ENCODE results near the gene IL1F10. TPM values are rescaled to one million over a fixed set of nuclear protein-coding genes. Genes with fewer than 3 reads are reported as not detected.

Gene IL1F10
- polyA plus RNA-seq, 1 donor, result not detected

GRCh38 chr2:113058411-113058994 lies 9.3 kb upstream of the IL1F10 start:
- peaks cover 7% of the 10 kb centered on the region for H3K4me1 ChIP-seq (ENCODE audit: control insufficient read depth, insufficient read depth, low read length)
- no peaks in the 10 kb centered on the region for H3K27me3 ChIP-seq (ENCODE audit: control insufficient read depth, insufficient read depth, low read length)
- no peak for DNase-seq
- H3K36me3 ChIP-seq (ENCODE audit: control insufficient read depth, insufficient read depth, low read length), result no peaks in the 10 kb centered on the region
- WGBS (ENCODE audit: insufficient coverage, low lambda C conversion rate), result 40% methylated on average over 2 of the region's 2 CpGs
- H3K4me3 ChIP-seq (ENCODE audit: low read length), result no peak overlapping the region
- peaks cover 3% of the 10 kb centered on the region for H3K9me3 ChIP-seq (ENCODE audit: control insufficient read depth, low read depth, low read length)
- H3K27ac ChIP-seq (ENCODE audit: low read length), result no peak overlapping the region

- Histone ChIP-seq H3K4me3 (ENCODE audit: low read length) (no peak within 1 kb of the TSS), H3K9me3 (ENCODE audit: control insufficient read depth, low read depth, low read length) (peaks cover 3% of the 10 kb centered on the region), H3K27ac (ENCODE audit: low read length) (no peak within 1 kb of the TSS), H3K4me1 (ENCODE audit: control insufficient read depth, insufficient read depth, low read length) (peaks cover 3% of the 10 kb centered on the region), H3K27me3 (ENCODE audit: control insufficient read depth, insufficient read depth, low read length) (no peaks in the 10 kb centered on the region), H3K36me3 (ENCODE audit: control insufficient read depth, insufficient read depth, low read length) (no peaks in the 10 kb centered on the region)
- WGBS (ENCODE audit: insufficient coverage, low lambda C conversion rate), result no CpG with 5 or more reads among the region's 15 CpGs
- no peak for DNase-seq
Observed at GRCh38 chr2:113058998-113059960, 8.5 kb upstream of the IL1F10 start, which contains the start of gene IL36RN. IL36RN (plus strand) TSS chr2:113059198; CDS start chr2:113059439, 241 bp downstream.

- WGBS (ENCODE audit: insufficient coverage, low lambda C conversion rate), result no CpG with 5 or more reads among the region's 4 CpGs
- Histone ChIP-seq H3K36me3 (ENCODE audit: control insufficient read depth, insufficient read depth, low read length) (no peaks in the 10 kb centered on the region), H3K4me3 (ENCODE audit: low read length) (no peak overlapping the region), H3K27me3 (ENCODE audit: control insufficient read depth, insufficient read depth, low read length) (no peaks in the 10 kb centered on the region), H3K27ac (ENCODE audit: low read length) (no peak overlapping the region), H3K9me3 (ENCODE audit: control insufficient read depth, low read depth, low read length) (peaks cover under 1% of the 10 kb centered on the region), H3K4me1 (ENCODE audit: control insufficient read depth, insufficient read depth, low read length) (peaks cover 3% of the 10 kb centered on the region)
- no peak for DNase-seq
Observed at GRCh38 chr2:113060396-113060795, 7.4 kb upstream of the IL1F10 start.

GRCh38 chr2:113060796-113061195 lies 7.0 kb upstream of the IL1F10 start:
- Histone ChIP-seq H3K27me3 (ENCODE audit: control insufficient read depth, insufficient read depth, low read length) (no peaks in the 10 kb centered on the region), H3K27ac (ENCODE audit: low read length) (no peak overlapping the region), H3K4me3 (ENCODE audit: low read length) (no peak overlapping the region), H3K4me1 (ENCODE audit: control insufficient read depth, insufficient read depth, low read length) (peaks cover 3% of the 10 kb centered on the region), H3K36me3 (ENCODE audit: control insufficient read depth, insufficient read depth, low read length) (no peaks in the 10 kb centered on the region), H3K9me3 (ENCODE audit: control insufficient read depth, low read depth, low read length) (no peaks in the 10 kb centered on the region)
- WGBS (ENCODE audit: insufficient coverage, low lambda C conversion rate), result no CpG with 5 or more reads among the region's 1 CpG
- DNase-seq, result no peak

GRCh38 chr2:113061241-113061640 lies 6.5 kb upstream of the IL1F10 start:
- H3K4me3 ChIP-seq (ENCODE audit: low read length), result no peak overlapping the region
- H3K27ac ChIP-seq (ENCODE audit: low read length), result no peak overlapping the region
- H3K27me3 ChIP-seq (ENCODE audit: control insufficient read depth, insufficient read depth, low read length), result no peaks in the 10 kb centered on the region
- H3K9me3 ChIP-seq (ENCODE audit: control insufficient read depth, low read depth, low read length), result no peaks in the 10 kb centered on the region
- no peaks in the 10 kb centered on the region for H3K36me3 ChIP-seq (ENCODE audit: control insufficient read depth, insufficient read depth, low read length)
- peaks cover 3% of the 10 kb centered on the region for H3K4me1 ChIP-seq (ENCODE audit: control insufficient read depth, insufficient read depth, low read length)
- WGBS (ENCODE audit: insufficient coverage, low lambda C conversion rate), result no CpG with 5 or more reads among the region's 2 CpGs
- DNase-seq, result no peak

- no peaks in the 10 kb centered on the region for H3K9me3 ChIP-seq (ENCODE audit: control insufficient read depth, low read depth, low read length)
- H3K36me3 ChIP-seq (ENCODE audit: control insufficient read depth, insufficient read depth, low read length), result no peaks in the 10 kb centered on the region
- H3K4me1 ChIP-seq (ENCODE audit: control insufficient read depth, insufficient read depth, low read length), result peaks cover 3% of the 10 kb centered on the region
- H3K27me3 ChIP-seq (ENCODE audit: control insufficient read depth, insufficient read depth, low read length), result no peaks in the 10 kb centered on the region
- H3K4me3 ChIP-seq (ENCODE audit: low read length), result no peak overlapping the region
- H3K27ac ChIP-seq (ENCODE audit: low read length), result no peak overlapping the region
- WGBS (ENCODE audit: insufficient coverage, low lambda C conversion rate), result 100% methylated on average over 1 of the region's 18 CpGs
- no peak for DNase-seq
Observed at GRCh38 chr2:113061896-113062770, 5.6 kb upstream of the IL1F10 start.

DNA sequence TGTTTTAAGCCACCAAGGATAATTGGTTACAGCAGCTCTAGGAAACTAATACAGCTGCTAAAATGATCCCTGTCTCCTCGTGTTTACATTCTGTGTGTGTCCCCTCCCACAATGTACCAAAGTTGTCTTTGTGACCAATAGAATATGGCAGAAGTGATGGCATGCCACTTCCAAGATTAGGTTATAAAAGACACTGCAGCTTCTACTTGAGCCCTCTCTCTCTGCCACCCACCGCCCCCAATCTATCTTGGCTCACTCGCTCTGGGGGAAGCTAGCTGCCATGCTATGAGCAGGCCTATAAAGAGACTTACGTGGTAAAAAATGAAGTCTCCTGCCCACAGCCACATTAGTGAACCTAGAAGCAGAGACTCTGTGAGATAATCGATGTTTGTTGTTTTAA lies 3.5 kb upstream of the IL1F10 start:
- no peak overlapping the region for H3K27ac ChIP-seq (ENCODE audit: low read length)
- H3K4me1 ChIP-seq (ENCODE audit: control insufficient read depth, insufficient read depth, low read length), result peaks cover 15% of the 10 kb centered on the region
- H3K27me3 ChIP-seq (ENCODE audit: control insufficient read depth, insufficient read depth, low read length), result no peaks in the 10 kb centered on the region
- WGBS (ENCODE audit: insufficient coverage, low lambda C conversion rate), result 60% methylated on average over 1 of the region's 5 CpGs
- DNase-seq, result no peak
- no peaks in the 10 kb centered on the region for H3K9me3 ChIP-seq (ENCODE audit: control insufficient read depth, low read depth, low read length)
- no peaks in the 10 kb centered on the region for H3K36me3 ChIP-seq (ENCODE audit: control insufficient read depth, insufficient read depth, low read length)
- H3K4me3 ChIP-seq (ENCODE audit: low read length), result no peak overlapping the region

- Histone ChIP-seq H3K4me3 (ENCODE audit: low read length) (no peak overlapping the region), H3K4me1 (ENCODE audit: control insufficient read depth, insufficient read depth, low read length) (peaks cover 21% of the 10 kb centered on the region), H3K36me3 (ENCODE audit: control insufficient read depth, insufficient read depth, low read length) (no peaks in the 10 kb centered on the region), H3K27me3 (ENCODE audit: control insufficient read depth, insufficient read depth, low read length) (no peaks in the 10 kb centered on the region), H3K9me3 (ENCODE audit: control insufficient read depth, low read depth, low read length) (no peaks in the 10 kb centered on the region), H3K27ac (ENCODE audit: low read length) (no peak overlapping the region)
- no peak for DNase-seq
- no CpG with 5 or more reads among the region's 1 CpG for WGBS (ENCODE audit: insufficient coverage, low lambda C conversion rate)
Observed at GRCh38 chr2:113064898-113065297, 2.9 kb upstream of the IL1F10 start.

GRCh38 chr2:113068249-113068648 lies 479 bp downstream of the IL1F10 start:
- H3K4me3 ChIP-seq (ENCODE audit: low read length), result no peak overlapping the region
- WGBS (ENCODE audit: insufficient coverage, low lambda C conversion rate), result 87% methylated on average over 2 of the region's 2 CpGs

More at GRCh38 chr2:113068249-113068648, 479 bp downstream of the IL1F10 start:
- Histone ChIP-seq H3K9me3 (ENCODE audit: control insufficient read depth, low read depth, low read length) (no peaks in the 10 kb centered on the region), H3K27ac (ENCODE audit: low read length) (peak overlapping the region; percentile 83), H3K4me1 (ENCODE audit: control insufficient read depth, insufficient read depth, low read length) (peaks cover 22% of the 10 kb centered on the region), H3K27me3 (ENCODE audit: control insufficient read depth, insufficient read depth, low read length) (no peaks in the 10 kb centered on the region), H3K36me3 (ENCODE audit: control insufficient read depth, insufficient read depth, low read length) (no peaks in the 10 kb centered on the region)
- DNase-seq, result peak; percentile 42 to 50
